ENCODE measurements around the gene BSG.
"Not testable (repeated sequence)": the region's sequence is repeated elsewhere in the genome, so short reads cannot be mapped to it uniquely, and the experiment has no call there.

Gene BSG

DNA sequence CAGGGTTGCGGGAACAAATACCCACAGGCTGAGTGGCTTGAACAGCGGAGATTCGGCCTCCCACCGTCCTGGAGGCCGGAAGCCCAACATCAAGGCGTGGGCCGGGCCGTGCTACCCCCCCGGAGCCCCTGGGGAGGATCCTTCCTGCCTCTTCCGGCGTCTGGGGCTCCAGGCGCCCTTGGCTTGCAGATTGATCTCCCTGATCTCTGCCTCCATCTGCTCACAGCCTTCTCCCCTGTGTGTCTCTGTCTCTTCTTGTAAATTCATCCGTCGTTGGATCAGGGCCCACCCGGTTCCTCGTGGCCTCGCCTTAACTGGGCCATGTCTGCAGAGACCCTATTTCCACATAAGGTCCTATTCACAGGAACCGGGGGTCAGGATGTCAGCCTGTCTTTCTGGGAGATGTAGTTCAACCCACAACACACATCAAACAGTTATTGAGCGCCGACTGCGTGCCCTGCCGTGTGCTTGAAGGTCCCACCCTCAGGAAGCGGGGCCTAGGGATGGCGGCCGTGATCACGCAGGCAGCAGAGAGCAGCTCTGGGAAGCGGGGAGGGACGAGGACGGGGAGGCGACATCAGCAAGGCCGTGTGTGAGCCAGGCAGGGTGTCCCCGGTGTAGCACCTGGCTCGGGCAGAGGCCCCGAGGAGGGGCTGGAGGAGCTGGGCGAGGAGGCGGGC, 38.5 kb downstream of the BSG start:
- peak overlapping the region; percentile 75 for H3K4me3 Mint-ChIP-seq
- peaks cover 3% of the 10 kb centered on the region for H3K27me3 Mint-ChIP-seq
- DNase-seq: peak; percentile 76
- peaks cover 35% of the 10 kb centered on the region for H3K4me1 Mint-ChIP-seq (ENCODE audit: low read depth)
- H3K36me3 Mint-ChIP-seq (ENCODE audit: low read depth): peaks cover 18% of the 10 kb centered on the region
- no peaks in the 10 kb centered on the region for H3K9me3 Mint-ChIP-seq
- H3K27ac Mint-ChIP-seq: peak overlapping the region; percentile 98

DNA sequence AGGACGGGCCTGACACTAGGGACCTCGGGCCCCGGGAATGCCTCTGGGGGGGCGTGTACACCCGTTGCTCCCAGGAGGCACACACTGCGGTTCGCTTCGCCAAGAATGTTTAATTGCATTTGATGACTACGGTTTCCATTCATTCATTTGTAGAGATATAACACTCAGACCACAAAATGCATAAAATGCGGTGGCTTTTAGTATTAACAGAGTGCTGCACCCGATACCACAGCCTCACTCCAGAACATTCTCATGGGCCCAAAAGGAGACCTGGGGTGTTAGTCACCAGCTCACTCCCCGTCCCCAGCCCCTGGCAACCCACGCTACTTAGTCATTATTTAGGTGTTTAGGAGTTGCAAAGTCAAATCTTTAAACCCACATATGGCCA, 39.1 kb downstream of the BSG start:
- H3K27me3 Mint-ChIP-seq: peaks cover 3% of the 10 kb centered on the region
- H3K4me3 Mint-ChIP-seq: peak overlapping the region; percentile 75
- H3K27ac Mint-ChIP-seq: peak overlapping the region; percentile 98
- peak; percentile 76 for DNase-seq
- H3K36me3 Mint-ChIP-seq (ENCODE audit: low read depth): peaks cover 18% of the 10 kb centered on the region
- no peaks in the 10 kb centered on the region for H3K9me3 Mint-ChIP-seq
- peaks cover 35% of the 10 kb centered on the region for H3K4me1 Mint-ChIP-seq (ENCODE audit: low read depth)

DNA sequence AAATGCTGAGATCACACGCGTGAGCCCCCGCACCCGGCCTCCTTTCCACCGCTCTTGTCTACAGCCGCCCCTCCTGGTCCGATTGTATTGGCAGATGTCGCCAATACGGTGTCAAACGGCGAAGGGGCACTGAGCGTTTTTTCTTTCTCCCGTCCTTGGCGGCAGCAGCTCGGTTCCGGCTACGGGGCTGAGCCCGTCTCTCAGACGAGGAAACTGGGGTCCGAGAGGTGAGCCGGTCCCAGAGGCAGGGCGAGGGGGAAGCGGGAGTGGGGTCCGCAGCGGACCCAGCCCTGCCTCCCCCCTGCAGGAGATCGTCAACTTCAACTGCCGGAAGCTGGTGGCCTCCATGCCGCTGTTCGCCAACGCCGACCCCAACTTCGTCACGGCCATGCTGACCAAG, 40.5 kb downstream of the BSG start:
- Mint-ChIP-seq H3K36me3 (ENCODE audit: low read depth) (peaks cover 28% of the 10 kb centered on the region), H3K4me3 (peak overlapping the region; percentile 8), H3K27me3 (peaks cover 3% of the 10 kb centered on the region), H3K27ac (no peak overlapping the region), H3K4me1 (ENCODE audit: low read depth) (peaks cover 35% of the 10 kb centered on the region), H3K9me3 (no peaks in the 10 kb centered on the region)
- no peak for DNase-seq

DNA sequence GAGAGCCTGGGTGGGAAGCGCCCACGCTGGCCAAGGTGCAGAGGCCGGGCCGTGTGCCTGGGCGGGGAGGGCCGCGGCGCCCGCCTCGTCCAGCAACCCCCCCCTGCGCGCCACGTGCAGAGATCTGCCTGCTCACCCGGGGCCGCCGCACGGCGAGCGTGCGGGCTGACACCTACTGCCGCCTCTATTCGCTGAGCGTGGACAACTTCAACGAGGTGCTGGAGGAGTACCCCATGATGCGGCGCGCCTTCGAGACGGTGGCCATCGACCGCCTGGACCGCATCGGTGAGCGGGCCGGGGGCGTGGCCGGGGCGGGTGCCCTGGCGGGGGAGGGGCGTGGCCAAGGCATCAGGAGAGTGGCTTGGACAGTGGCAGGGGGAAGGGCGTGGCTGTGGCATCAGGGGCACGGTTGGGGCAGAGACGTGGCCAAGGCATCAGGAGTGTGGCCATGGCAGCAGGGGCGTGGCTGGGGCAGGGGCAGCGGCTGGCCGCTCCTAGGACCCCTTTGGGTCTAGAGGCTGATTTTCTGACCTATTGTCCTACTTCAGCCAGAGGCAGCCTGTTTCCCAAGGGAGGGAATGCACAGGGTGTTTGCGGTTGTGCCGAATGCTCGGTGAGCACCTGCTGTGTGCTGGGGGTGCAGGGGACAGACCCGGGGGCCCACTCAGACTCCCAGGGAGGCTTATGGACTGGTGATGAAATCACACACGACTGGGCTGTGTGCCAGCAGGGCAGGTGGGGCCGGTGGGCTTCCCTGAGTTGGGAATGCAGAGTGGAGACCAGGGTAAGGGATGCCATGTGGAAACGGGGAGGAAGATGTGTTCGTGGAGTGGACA, 41.6 kb downstream of the BSG start:
- peaks cover 38% of the 10 kb centered on the region for H3K36me3 Mint-ChIP-seq (ENCODE audit: low read depth)
- DNase-seq: no peak
- H3K27me3 Mint-ChIP-seq: peaks cover 3% of the 10 kb centered on the region
- H3K4me3 Mint-ChIP-seq: no peak overlapping the region
- H3K9me3 Mint-ChIP-seq: no peaks in the 10 kb centered on the region
- no peak overlapping the region for H3K27ac Mint-ChIP-seq
- peaks cover 35% of the 10 kb centered on the region for H3K4me1 Mint-ChIP-seq (ENCODE audit: low read depth)

DNA sequence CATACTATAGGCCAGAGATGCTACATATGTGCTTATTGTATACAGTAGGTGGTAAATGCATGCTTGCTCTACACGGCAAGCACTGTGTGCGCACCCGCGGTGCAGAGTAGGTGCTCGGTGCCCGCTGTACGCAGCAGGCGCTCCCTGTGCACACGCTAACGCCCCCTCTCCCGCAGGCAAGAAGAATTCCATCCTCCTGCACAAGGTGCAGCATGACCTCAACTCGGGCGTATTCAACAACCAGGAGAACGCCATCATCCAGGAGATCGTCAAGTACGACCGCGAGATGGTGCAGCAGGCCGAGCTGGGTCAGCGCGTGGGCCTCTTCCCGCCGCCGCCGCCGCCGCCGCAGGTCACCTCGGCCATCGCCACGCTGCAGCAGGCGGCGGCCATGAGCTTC, 43.2 kb downstream of the BSG start:
- Mint-ChIP-seq H3K27ac (no peak overlapping the region), H3K27me3 (peaks cover 3% of the 10 kb centered on the region), H3K4me3 (no peak overlapping the region), H3K9me3 (no peaks in the 10 kb centered on the region), H3K36me3 (ENCODE audit: low read depth) (peaks cover 50% of the 10 kb centered on the region), H3K4me1 (ENCODE audit: low read depth) (peaks cover 27% of the 10 kb centered on the region)
- DNase-seq: no peak

DNA sequence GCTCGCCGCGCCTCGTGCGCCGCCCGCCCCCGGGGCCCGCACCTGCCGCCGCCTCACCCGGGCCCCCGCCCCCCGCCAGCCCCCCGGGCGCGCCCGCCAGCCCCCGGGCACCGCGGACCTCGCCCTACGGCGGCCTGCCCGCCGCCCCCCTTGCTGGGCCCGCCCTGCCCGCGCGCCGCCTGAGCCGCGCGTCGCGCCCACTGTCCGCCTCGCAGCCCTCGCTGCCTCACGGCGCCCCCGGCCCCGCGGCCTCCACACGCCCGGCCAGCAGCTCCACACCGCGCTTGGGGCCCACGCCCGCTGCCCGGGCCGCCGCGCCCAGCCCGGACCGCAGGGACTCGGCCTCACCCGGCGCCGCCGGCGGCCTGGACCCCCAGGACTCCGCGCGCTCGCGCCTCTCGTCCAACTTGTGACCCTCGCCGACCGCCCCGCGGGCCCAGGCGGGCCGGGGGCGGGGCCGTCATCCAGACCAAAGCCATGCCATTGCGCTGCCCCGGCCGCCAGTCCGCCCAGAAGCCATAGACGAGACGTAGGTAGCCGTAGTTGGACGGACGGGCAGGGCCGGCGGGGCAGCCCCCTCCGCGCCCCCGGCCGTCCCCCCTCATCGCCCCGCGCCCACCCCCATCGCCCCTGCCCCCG, 43.8 kb downstream of the BSG start:
- Mint-ChIP-seq H3K27ac (no peak overlapping the region), H3K4me1 (ENCODE audit: low read depth) (peaks cover 21% of the 10 kb centered on the region), H3K36me3 (ENCODE audit: low read depth) (peaks cover 50% of the 10 kb centered on the region), H3K4me3 (no peak overlapping the region), H3K27me3 (peaks cover 3% of the 10 kb centered on the region), H3K9me3 (no peaks in the 10 kb centered on the region)
- no peak for DNase-seq

DNA sequence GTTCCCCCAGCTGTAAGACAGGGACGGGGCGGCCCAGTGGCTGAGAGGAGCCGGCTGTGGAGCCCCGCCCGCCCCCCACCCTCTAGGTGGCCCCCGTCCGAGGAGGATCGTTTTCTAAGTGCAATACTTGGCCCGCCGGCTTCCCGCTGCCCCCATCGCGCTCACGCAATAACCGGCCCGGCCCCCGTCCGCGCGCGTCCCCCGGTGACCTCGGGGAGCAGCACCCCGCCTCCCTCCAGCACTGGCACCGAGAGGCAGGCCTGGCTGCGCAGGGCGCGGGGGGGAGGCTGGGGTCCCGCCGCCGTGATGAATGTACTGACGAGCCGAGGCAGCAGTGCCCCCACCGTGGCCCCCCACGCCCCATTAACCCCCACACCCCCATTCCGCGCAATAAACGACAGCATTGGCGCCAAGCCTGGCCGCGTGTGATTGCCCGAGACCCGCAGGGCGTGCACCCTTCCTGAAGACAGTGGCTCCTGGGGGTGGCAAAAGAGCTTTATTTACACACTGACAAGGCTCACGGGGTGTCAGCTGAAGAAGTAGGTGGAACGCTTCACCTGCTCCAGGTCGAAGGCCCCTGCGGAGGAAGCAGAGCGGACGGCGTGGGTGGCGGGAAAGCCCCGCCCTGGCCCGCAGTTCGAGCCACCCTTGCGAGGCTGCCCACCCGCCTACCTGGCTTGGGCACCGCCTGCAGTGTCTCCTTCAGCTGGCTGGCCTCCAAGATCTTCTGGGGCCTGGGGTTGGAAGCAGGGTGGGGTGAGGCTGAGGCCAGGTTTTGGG, 44.5 kb downstream of the BSG start:
- Mint-ChIP-seq H3K27me3 (peaks cover 3% of the 10 kb centered on the region), H3K36me3 (ENCODE audit: low read depth) (peaks cover 55% of the 10 kb centered on the region), H3K4me1 (ENCODE audit: low read depth) (peaks cover 14% of the 10 kb centered on the region), H3K4me3 (no peak overlapping the region), H3K27ac (no peak overlapping the region), H3K9me3 (no peaks in the 10 kb centered on the region)
- no peak for DNase-seq

DNA sequence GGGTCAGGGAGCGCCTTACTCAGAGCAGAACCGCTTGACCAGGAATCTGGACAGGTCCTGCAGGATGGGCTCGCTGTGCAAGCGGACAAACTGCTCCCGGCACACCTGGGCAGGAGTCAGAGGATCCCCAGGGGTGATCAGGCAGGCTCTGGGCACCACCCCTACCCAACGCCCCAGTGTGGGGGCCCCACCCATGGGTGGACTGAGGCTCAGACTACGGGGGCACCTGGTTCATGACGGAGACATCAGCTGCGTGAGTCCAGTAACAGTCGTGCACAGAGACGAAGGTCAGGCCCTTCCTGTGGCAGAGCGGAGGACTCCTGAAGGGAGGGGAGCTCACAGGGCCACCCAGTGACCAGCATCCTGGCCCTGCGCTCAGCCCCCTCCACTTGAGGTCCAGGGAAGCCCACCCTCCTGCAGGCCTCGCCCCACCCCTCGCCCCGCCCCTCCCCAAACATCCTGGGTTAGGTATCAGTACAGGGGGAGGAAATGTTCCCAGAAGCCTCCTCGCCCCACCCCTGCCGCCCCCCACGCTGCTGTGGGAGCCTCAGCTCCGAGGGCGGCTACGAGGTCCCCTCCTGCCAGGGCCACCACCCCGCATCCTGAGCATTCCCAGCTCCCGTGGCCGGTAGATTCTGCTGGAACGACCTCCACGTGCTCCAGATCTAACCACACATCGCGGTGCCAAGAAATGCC, 45.3 kb downstream of the BSG start:
- peaks cover 9% of the 10 kb centered on the region for H3K4me1 Mint-ChIP-seq (ENCODE audit: low read depth)
- H3K27ac Mint-ChIP-seq: no peak overlapping the region
- DNase-seq: no peak
- H3K36me3 Mint-ChIP-seq (ENCODE audit: low read depth): peaks cover 55% of the 10 kb centered on the region
- H3K4me3 Mint-ChIP-seq: no peak overlapping the region
- no peaks in the 10 kb centered on the region for H3K9me3 Mint-ChIP-seq
- H3K27me3 Mint-ChIP-seq: peaks cover 3% of the 10 kb centered on the region

DNA sequence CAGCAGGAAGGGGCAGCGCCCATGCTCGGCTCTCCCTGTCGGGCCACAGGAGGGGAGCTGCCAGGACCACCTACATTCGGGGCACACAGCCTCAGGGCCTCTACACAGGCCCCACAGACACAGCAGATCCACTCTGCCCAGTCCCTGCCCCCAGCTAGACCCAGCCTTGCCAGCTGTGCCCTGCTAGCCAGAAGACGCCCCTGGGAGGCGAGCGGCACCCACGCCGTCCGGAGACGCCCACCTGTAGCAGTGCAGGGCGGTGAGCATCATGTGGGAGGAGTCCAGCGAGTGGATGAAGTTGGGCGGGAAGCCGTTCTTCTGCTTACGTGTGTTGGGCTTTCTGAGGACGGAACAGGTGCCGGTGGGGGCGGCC, 45.8 kb downstream of the BSG start:
- Mint-ChIP-seq H3K9me3 (no peaks in the 10 kb centered on the region), H3K27ac (no peak overlapping the region), H3K36me3 (ENCODE audit: low read depth) (peaks cover 53% of the 10 kb centered on the region), H3K4me1 (ENCODE audit: low read depth) (peaks cover 3% of the 10 kb centered on the region), H3K4me3 (no peak overlapping the region), H3K27me3 (peaks cover 3% of the 10 kb centered on the region)
- no peak for DNase-seq

DNA sequence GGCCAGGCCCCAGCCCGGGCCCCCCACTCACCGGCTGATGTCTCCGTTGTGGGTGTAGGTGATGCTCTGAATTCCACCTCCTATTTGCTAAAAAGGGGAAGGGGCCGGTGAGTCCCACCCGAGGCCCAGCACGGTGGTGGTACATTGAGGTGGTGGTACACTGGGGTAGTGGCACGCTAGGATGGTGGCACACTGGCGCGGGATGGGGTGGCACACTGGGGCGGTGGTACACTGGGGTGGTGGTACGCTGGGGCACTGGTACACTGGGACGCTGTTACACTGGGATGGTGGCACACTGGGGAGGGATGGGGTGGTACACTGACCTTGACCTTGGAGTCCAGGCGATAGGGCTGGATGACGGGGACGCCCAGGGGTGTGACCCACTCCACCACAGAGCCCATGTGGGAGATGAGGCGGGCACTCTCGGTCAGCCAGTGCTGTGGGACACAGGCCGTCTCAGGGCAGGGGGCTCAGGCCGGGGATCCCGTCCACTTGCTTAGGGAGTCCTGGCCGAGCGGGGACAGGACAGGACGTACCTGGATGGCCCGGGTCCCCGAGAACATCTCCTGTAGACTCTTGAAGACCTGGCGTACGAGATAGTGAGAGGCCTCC, 46.4 kb downstream of the BSG start:
- no peak overlapping the region for H3K4me3 Mint-ChIP-seq
- H3K4me1 Mint-ChIP-seq (ENCODE audit: low read depth): peaks cover 3% of the 10 kb centered on the region
- peaks cover 58% of the 10 kb centered on the region for H3K36me3 Mint-ChIP-seq (ENCODE audit: low read depth)
- H3K27ac Mint-ChIP-seq: no peak overlapping the region
- H3K9me3 Mint-ChIP-seq: no peaks in the 10 kb centered on the region
- no peak for DNase-seq
- H3K27me3 Mint-ChIP-seq: peaks cover 3% of the 10 kb centered on the region

DNA sequence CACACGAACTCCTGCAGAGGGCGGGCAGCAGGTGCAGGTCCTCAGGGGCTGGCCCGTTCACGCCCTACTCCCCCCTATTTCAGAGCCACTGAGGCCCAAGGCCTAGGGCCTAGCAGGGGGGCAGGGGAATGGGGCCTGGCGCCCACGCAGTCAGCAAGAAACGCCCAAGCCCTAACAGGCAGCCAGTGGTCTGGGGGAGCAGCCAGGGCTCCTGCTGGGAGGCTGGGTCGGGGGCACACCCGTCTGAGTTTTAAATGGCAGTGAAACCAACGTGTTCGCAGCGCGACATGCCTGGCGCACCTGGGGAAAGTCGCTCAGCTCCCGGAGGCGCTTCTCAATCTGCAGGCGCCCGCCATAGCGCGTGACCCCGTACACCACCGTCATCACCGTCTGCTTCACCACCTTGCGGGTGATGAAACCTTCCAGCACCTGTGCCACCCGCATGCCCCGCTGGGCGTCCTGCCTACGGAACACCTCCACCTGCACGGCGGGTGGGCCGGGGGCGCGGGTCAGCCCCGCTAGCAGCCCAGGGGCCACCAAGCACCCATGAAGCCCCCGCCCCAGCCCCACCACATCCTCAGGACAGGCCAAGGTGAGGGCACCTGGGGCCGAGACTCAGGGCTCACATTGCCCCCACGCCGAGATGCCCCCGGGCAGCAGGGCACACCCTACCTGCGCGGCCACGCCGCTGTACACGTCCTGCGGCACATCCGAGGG, 47.0 kb downstream of the BSG start:
- Mint-ChIP-seq H3K36me3 (ENCODE audit: low read depth) (peaks cover 61% of the 10 kb centered on the region), H3K4me3 (no peak overlapping the region), H3K27ac (no peak overlapping the region), H3K4me1 (ENCODE audit: low read depth) (peaks cover 3% of the 10 kb centered on the region), H3K27me3 (peaks cover 3% of the 10 kb centered on the region), H3K9me3 (no peaks in the 10 kb centered on the region)
- DNase-seq: no peak

DNA sequence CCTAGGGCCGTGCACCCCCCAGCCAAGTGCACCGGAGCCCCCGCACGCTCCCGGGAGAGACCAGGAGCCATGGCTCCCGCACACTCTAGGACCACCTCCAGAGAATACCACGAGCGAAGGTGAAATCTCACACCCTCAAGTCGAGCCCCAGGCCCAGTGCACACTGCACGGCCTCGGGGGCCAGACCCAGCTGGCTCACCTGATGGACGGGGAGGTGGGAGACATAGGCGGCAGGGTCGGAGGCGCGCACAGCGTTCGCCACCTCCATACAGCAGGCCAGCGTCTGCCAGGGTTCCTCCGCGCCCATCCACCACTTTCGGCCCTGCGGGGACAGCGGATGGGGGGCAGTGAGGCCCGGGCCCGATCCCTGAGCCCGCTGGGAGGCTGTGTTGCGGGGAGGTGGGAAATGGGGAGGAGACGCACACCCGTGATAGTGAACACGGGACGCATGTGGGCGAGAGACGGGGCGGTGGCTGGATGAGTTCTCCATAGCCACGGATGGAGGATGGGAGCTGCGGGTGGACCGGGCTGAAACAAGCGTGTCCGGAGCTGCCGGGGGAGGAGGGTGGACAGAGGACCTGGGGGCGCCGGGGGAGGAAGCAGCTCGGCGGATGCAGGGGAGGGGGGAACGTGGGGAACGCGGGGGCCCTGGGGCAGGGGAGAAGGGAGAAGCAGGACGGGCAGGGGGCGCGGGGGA, 47.9 kb downstream of the BSG start:
- Mint-ChIP-seq H3K27me3 (peaks cover 3% of the 10 kb centered on the region), H3K4me1 (ENCODE audit: low read depth) (peaks cover 3% of the 10 kb centered on the region), H3K4me3 (no peak overlapping the region), H3K27ac (no peak overlapping the region), H3K9me3 (no peaks in the 10 kb centered on the region), H3K36me3 (ENCODE audit: low read depth) (peaks cover 64% of the 10 kb centered on the region)
- no peak for DNase-seq

DNA sequence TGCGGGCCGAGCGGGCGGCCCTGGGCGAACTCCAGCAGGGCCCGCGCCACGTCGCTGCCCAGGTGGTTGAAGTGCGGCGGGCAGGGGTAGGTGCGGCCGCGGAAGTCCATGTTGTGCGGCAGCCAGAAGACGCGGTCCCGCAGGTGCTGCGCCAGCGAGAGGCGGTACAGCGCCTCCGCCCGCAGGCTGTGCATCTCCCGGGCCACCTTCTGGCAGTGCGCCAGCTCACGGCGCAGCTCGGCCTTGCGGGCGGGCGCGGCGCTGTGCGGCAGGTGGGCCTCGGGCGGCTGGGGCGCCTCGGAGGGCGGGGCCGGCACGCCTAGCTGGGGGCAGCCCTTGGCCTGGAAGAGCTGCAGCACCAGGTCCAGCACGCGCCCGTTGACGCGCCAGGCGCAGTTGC, 48.8 kb downstream of the BSG start:
- H3K27me3 Mint-ChIP-seq; DNase-seq; H3K9me3 Mint-ChIP-seq; H3K27ac Mint-ChIP-seq; H3K4me3 Mint-ChIP-seq; H3K4me1 Mint-ChIP-seq (ENCODE audit: low read depth): not testable (repeated sequence)
- H3K36me3 Mint-ChIP-seq (ENCODE audit: low read depth): peaks cover 66% of the 10 kb centered on the region

Measured in activated T-cell treated with anti-CD3 and anti-CD28 coated beads, Interleukin-2, amount 50 U/mL, for 24 hours (primary cell).